NCI-H82 treated with DMSO at 0.1 percent for 48 hours (cell line): Measurements from ENCODE around the gene C1QTNF3.
"Not testable (repeated sequence)": the region's sequence is repeated elsewhere in the genome, so short reads cannot be mapped to it uniquely, and the experiment has no call there.

Experiments used
- DNase-seq: peaks from one replicate; lab custom pipeline; 2025; ENCODE audit not compliant: unreplicated experiment; lab: John Stamatoyannopoulos, UW

C1QTNF3 gene

DNA sequence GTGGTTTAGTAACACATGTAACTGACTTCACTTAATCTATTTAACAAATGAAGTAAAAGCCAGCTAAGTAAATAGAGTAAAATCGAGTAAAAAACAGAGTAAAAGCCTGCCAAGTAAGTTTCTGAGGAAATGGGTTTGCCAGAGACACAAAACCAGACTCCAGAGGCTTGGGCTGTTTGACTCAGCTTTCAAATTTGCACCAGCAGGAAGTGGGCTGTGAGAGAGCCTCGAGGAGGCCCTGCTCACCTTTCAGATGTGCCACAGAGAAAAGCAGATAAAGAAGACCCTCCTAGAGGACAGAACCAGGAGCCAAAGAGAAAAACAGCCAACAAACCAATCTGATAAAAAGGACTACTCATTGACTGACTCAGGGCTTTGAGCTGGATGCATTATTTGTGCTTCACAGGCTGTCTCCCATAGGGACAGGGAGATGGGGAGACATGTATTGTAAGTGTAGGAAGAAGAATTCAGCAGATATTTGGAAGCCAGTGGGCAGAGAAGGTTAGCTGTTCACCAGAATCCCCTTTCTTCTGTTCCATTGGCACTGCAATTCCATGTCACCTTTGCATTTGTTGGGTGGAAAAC is 20.8 kb downstream of the C1QTNF3 start:
- DNase-seq: no peak

DNA sequence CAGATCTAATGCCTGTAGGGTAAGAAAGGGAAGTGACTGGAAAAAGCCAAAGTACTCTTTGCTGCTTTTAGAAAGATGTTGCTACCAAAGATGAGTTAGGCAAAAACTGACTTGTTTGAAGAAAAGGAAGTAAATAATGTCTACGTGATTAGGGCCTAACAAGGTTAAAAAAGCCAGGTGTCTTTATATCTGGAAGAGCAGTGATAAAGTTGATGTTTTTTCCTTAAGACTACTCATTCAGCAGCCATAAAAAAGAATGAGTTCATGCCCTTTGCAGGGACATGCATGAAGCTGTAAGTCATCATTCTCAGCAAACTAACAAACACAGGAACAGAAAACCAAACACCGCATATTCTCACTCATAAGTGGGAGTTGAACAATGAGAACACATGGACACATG is 21.7 kb downstream of the C1QTNF3 start:
- DNase-seq: no peak

- no peak for DNase-seq
These were observed 22.3 kb downstream of the C1QTNF3 start for GRCh38 chr5:34020726-34021125.

- no peak for DNase-seq
These were observed 25.8 kb downstream of the C1QTNF3 start for GRCh38 chr5:34017254-34017653.

GRCh38 chr5:34016750-34017149 is 26.3 kb downstream of the C1QTNF3 start:
- DNase-seq: no peak

DNA sequence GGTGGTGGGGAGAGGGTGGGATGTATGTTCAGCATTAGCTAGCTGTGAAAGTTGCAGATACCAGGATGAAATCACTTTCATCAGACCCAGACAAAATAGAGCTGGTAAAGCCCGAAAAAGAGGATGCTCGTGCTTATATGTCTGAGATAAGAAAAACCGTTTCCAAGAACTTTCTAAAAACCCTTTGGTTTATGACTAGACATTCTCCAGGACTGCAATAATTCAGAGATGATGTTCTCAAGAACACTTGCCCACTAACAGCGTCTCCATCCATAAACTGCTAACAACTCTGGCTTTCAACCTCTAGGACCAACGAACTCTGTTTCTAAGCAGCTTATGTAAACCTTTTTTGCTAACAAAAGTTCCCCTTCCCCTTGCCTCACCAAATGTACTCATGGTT is 26.8 kb downstream of the C1QTNF3 start:
- no peak for DNase-seq

- DNase-seq: no peak
These were observed 27.7 kb downstream of the C1QTNF3 start for GRCh38 chr5:34015120-34015822.

GRCh38 chr5:34014626-34015025 is 28.4 kb downstream of the C1QTNF3 start:
- no peak for DNase-seq

GRCh38 chr5:34013547-34013946 is 29.5 kb downstream of the C1QTNF3 start:
- no peak for DNase-seq

DNA sequence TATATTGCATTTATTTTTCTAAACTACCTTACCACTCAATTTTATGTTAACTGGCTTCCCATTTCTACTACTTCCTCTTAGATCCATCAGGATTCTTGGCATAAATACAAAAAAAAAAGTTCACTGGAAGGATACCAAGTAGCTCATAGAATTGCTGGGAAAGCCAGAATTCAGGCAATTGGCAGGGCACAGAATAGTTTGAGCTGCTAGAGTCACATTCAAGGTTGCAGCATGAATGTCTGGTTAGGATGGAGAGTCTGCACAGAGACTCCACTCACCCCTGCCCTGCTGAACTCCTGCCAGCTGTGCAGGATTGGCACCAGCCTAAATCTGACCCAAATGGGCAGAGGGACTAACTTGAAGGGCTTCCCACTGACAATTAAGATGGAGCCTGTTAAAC is 30.2 kb downstream of the C1QTNF3 start:
- DNase-seq: no peak

DNA sequence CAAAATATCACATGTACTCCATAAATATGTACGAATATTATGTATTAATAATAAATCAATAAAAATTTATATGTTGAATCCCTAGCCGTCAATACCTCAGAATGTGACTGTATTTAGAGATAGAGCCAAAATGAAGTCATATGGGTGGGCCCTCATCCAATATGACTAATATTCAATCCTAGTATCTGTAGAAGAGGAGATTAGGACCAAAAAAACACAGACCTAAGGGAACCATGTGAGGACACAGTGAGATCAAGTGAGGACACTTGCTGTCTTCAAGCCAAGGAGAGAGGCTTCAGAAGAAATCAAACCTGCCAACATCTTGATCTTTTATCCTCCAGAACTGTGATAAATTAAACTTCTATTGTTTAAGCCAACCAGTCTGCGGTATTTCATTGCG is 31.5 kb downstream of the C1QTNF3 start:
- DNase-seq: no peak

DNA sequence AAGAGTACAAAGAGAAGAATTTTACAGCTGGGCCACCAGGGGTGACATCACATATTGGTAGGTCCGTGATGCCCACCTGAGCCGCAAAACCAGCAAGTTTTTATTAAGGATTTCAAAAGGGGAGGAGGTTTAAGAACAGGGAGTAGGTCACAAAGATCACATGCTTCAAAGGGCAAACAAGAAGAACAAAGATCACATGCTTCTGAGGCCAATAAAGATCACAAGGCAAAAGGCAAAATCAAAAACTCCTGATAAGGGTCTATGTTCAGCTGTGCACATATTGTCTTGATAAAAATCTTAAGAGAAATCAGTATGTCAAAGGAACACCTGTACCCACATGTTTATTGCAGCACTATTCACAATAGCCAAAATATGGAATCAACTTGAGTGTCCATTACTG is 32.9 kb downstream of the C1QTNF3 start:
- DNase-seq: not testable (repeated sequence)

DNA sequence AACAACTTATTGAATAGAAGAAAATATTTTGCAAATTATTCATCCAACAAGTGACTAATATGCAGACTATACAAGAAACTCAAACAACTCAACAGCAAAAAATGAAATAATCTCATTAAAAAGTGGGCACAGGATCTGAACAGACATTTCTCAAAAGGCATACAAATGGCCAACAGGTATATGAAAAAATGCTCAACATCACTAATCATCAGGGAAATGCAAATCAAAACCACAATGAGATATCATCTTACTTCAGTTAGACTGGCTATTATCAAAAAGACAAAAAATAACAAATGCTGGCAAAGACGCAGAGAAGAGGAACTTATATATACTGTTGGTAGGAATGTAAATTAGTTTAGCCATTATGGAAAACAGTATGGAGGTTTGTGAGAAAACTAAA is 33.4 kb downstream of the C1QTNF3 start:
- DNase-seq: no peak

- no peak for DNase-seq
These were observed 34.2 kb downstream of the C1QTNF3 start for GRCh38 chr5:34008802-34009201.

DNA sequence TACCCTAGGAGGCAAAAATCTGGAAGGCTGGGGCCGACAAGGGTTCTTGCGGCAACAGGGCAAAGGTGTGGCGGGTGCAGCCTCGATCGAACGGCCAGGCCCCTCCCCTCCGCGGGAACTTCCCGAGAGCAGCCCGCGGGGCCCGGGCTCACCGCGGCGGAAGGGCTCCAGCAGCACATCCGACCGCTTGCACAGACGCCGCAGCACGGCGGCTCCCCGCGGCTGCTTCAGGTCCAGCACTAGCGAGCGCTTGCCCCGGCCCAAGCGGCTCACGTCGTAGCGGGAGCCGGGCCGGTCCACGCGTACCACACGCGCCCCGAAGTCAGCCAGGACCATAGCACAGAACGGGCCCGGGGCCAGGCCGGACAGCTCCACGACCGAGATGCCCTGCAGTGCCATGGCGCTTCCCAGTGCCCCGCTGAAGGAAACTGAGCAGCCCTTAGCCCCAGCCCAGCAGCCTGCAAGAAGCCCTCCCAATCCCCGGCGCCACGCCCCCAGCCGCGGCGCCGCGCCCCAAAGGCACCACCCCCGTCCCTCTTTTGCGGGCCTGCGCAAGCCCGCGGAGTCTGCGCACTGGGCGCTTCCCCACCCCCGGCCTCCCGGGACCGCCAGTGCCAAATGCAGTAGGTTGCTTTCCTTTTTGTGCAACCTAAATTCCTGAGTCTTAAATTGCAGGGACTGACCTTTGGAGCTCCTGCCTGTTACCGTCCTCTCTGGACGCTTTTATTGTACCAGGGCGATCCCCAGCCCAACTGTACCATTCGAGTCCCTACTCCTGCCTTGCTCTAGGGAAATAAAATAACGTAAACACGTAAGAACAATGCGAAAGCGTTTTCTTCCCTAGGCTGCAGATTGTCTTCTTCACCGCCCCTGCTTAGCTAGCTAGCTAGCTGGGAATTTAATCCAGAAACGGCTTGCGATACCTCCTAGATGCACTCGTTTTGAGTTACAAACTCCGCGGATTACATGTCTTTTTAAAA is 35.1 kb downstream of the C1QTNF3 start, which contains the start of gene AMACR:
TSS of gene AMACR (minus strand) at position 430 of the 980 bp plus-strand sequence. CDS start at position 399, 31 bp downstream.
- peak; percentile 71 for DNase-seq

DNA sequence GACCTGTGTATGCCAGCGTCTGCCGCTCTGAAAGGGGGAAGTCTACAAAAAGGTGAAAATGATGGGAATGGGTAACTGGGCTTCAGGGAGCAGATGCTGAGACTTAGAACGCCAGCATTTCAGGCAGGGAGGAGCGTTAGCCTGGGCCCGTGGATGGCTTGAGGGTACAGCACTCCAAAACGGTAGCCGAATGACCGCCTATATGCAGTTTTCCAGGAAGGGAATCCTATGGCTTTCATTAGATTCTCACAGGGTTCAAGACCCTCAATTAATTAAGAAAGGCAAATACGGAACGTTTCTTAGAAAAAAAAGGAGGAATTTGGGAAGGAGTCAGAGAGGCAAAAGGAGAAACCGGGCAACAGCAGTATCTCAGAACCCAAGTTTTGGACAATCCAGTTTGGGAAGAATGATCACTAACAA is 35.8 kb downstream of the C1QTNF3 start:
- no peak for DNase-seq

DNA sequence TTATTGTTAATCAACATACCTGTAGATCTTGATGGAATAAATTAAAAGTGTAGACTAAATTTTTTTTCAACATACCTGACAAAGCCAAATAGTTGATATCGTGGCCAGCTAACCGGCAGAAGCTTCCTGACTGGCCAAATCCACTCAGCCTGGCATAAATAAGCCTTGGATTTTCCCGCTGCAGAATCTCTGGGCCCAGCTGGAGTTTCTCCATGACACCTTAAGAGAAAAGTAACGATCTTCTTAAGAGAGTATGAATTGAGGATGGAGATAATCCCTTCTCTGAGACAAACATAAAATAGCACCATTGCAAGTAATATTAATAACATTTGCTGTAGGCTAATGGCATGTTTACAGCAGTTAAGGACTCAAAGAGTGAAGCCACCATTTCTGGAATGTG is 37.3 kb downstream of the C1QTNF3 start:
- DNase-seq: no peak

- no peak for DNase-seq
These were observed 37.8 kb downstream of the C1QTNF3 start for GRCh38 chr5:34005211-34005610.

DNA sequence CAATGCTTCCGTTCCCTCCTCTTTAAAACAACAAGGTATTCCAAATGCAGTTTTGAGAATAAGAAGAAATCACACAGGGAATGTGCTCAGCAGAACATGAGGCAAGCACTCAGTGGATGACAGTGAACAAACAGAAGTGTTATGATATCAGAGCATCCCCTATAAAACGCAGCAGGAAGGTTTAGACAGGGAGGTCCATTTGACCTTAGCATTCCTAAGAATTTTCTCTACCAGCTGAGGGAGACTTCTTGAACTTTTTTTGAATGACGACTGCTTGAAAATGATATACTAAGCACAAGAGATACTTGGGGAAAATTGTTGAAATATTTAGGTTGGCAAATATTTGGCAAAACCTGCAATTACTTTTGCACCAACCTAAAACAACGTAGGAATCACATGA is 39.1 kb downstream of the C1QTNF3 start:
- no peak for DNase-seq

GRCh38 chr5:34002629-34003328 is 40.2 kb downstream of the C1QTNF3 start:
- DNase-seq: no peak

- peak; percentile 36 for DNase-seq
These were observed 41.7 kb downstream of the C1QTNF3 start for GRCh38 chr5:34001241-34001841.
